HG03139 (cell line): ENCODE data around the gene PITPNC1.
A peak's percentile ranks its signal among the peaks of the same experiment; 100 is the strongest.
"Not testable (repeated sequence)": the region's sequence is repeated elsewhere in the genome, so short reads cannot be mapped to it uniquely, and the experiment has no call there.

Source experiments
- ATAC-seq: cut with Tn5 transposase; IDR thresholded peaks from one replicate; pipeline ENCODE4 v1.9.1; 2021; ENCODE audit not compliant: unreplicated experiment

The PITPNC1 gene

GRCh38 chr17:67366193-67367157 is 10.6 kb upstream of the PITPNC1 start, which contains the start of gene PSMD12:
Gene PSMD12 (minus strand): TSS chr17:67366577. CDS start chr17:67366519, 58 bp downstream.
- ATAC-seq = peak; percentile 89

DNA sequence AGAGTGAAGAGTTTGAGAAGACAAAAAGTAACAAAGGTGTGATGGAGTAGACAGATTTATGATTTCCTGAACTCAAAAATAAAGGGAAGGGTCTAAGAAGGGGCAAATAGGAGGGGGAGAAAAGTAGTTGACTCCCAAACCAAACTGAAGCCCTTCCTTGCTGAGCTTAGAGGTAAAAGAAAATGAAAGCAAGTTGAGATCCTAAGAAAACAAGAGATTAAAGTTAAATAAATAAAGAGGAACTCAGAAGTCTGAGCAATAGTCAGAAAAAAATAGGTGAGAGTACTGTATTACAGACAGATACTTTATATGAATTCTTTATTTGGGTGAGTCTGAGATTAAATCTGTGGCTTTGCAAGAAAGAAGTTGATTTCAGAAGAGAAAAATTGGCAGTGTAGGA is 7.4 kb upstream of the PITPNC1 start:
- ATAC-seq = no peak

DNA sequence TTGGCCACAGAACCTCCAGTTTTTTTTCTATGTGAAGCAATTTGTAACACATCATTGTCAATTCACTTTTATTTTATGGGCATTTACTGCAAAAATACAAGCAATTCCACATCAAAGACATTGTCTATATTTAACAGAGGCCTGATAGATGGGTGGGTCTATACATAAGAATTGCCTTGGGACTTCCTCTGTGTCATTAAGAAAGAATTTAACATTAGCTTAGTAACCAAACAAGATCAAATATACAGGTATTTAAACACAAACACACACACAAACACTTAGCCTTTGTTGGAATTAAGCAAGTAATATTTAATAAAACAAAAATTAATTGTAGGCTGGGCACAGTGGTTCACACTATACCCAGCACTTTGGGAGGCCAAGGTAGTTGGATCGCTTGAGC is 4.3 kb upstream of the PITPNC1 start:
- no peak for ATAC-seq

- ATAC-seq = no peak
Measured at GRCh38 chr17:67374329-67375053, 2.6 kb upstream of the PITPNC1 start.

- no peak for ATAC-seq
Measured at GRCh38 chr17:67375054-67375427, 2.0 kb upstream of the PITPNC1 start.

DNA sequence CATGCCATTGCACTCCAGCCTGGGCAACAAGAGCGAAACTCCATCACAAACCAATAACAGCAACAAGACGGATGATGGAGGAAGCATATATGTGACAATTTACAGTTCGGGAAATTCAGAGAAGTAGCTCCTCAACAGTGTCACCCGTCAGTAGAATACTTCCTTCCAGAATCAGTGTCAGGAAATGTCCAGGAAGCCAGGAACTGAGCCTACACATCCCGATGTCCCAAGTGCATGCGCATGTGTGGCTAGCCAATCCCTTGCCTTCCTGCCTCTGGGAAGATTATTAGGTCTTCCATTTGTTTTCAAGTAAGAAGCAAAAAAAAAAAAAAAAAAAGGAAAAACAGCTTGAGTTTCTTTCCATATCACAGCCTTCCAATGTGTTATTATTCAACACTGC is 1.4 kb upstream of the PITPNC1 start:
- no peak for ATAC-seq

- ATAC-seq = no peak
Measured at GRCh38 chr17:67376415-67376736, 705 bp upstream of the PITPNC1 start.

- ATAC-seq = peak; percentile 9
Measured at GRCh38 chr17:67377488-67378453, 690 bp downstream of the PITPNC1 start.

DNA sequence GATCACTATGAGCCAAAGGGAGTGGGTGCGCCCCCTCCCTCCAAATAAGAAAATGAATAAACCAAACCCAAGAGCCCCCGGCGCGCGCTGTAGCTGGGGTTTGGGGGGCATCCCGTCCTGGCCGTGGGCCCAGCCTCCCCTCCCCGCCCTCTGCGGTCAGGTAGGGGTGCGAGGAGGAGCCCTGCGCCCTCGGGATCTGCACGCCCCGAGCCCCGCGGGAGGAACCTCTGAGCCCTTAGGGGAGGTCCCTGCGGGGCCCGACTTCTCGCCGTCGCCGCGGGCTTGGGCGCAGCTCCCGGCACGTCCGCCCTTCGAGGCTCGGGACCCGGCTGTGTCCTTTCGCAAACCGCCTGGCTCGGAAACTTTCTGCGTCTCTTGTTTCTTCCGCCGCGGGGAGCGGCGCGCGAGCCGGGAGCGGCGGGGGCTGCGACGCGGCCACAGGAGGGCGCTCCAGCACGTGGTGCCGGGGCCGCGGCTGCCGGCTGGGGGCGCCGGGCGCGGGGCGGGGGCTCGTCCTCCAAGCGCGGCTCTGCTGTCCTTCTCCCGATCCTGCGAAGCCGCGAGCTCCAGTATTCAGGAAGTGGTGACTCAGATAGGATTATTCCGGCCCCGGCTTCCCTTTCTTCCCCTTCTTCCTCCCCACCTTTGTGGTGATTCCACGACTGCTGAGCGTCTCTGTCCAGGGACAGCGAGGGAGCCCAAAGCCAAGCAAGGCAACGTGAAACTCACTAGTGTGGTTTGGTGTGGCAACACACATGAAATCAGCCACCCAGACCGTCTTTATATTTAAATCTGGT is 1.6 kb downstream of the PITPNC1 start:
- ATAC-seq = peak; percentile 26

GRCh38 chr17:67379251-67379630 is 2.2 kb downstream of the PITPNC1 start:
- no peak for ATAC-seq

DNA sequence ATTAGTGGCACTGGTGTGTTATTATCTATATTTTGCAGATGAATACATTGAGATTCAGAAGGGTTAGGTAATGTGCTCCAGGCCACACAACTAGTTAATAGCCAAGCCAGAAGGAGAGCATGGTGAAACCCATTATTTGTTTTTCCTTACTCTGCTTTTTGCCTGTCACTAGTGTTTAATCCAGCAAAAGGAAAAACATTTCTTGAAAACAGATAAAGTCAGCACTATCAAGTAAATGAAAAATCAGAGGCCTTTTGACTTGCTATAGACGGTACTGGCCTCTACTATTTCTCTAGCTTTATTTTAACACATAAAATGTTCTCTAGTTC is 4.8 kb downstream of the PITPNC1 start:
- no peak for ATAC-seq

GRCh38 chr17:67385122-67385988 is 8.3 kb downstream of the PITPNC1 start:
- no peak for ATAC-seq

DNA sequence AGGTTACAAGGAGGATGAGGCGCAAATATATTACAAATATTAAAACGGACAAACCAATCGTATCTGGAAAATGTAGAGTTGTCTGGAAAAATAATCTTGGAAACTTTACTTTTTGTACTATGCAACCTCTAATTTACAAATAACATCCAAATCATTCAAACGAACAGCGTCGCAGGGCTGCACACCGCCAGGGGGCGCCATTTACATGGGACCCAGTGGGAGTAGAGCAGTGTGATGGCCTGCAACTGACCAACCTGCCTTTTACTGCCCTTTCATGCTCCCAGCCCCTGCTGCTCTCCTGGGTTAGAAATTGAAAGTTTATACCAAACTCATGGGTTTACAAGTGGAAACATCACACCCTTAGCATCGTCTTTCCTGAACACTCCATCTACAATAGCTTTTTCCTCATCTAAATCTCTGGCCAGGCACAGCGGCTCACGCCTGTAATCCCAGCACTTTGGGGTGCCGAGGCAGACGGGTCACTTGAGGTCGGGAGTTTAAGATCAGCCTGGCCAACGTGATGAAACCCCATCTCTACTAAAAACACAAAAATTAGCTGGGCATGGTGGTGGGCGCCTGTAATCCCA is 10.0 kb downstream of the PITPNC1 start:
- no peak for ATAC-seq

DNA sequence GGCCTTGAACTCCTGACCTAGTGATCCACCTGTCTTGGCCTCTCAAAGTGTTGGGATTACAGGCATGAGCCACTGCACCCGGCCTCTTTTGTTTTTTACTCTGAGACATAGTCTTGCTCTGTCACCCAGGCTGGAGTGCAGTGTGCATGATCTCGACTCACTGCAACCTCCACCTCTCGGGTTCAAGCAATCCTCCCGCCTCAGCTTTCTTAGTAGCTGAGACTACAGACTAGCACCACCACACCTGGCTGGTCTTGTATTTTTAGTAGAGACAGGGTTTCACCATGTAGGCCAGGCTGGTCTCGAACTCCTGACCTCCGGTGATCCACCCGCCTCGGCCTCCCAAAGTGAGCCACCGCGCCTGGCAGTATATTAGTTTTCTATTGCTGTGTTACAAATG is 11.5 kb downstream of the PITPNC1 start:
- ATAC-seq = not testable (repeated sequence)

DNA sequence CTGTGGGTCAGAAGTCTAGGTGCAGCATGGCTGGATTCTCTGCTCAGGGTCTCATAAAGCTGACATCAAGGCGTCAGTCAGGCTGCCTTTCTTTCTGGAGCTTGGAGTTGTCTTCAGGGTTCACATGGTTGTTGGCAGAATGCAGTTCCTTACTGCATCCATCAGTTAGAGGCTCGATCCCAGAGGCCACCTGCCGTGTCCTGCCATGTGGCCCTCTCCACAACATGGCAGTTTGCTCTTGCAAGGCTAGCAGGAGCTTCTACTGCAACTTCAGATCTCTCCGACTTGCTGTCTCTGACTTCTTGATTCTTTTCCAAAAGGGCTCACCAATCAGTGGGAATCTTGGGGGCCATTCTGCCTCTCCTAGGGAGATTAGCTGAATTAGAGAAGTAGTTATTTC is 11.9 kb downstream of the PITPNC1 start:
- no peak for ATAC-seq

DNA sequence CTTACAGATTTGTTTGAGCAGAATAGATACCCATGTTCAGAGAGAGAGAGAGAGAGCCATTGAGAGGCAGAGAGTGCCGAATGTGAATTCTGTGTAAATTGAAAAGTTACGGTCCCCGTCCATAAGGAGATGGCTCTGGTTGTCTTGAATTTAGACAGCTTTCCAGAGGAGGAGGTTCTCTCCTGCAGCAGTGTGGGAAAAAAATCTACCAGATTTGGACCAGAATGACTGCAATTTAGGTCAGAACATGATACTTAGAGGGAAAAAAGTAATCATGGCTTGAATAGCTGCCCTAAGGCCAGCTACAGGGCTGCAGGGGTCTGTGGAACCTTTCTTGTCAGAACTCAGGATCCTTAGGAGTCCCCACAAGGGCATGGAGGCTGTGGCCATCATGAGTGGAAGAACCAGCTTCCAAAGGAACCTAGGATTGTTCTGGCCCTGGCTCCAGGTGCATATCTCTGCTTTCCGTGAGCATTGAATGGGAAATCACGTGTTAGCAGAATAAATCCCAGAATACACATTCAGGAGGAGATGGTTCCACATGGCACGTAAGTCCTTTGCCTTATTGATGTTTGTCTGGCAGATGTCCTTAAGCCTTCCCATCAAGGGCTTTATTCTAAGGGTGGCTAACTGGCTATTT is 13.0 kb downstream of the PITPNC1 start:
- ATAC-seq = no peak

- peak; percentile 91 for ATAC-seq
Measured at GRCh38 chr17:67390646-67391361, 13.7 kb downstream of the PITPNC1 start.

GRCh38 chr17:67392111-67392510 is 15.0 kb downstream of the PITPNC1 start:
- no peak for ATAC-seq
